ENCODE results near the gene CD79A. TPM values are rescaled to one million over a fixed set of nuclear protein-coding genes. Genes with fewer than 3 reads are reported as not detected.

CD79A gene
- total and polyA plus RNA-seq, 7 donors, result 1.8 to 169 (median 3.6) TPM; not detected in 4

GRCh38 chr19:41844601-41845000, 32.5 kb upstream of the CD79A start, which contains the start of gene LYPD4:
TSS of gene LYPD4 (minus strand) at chr19:41844683. CDS start at chr19:41839285, 5,398 bp downstream.
- Histone ChIP-seq H3K9me3 (peaks cover 0 to 5% (median 0%) of the 10 kb centered on the region in 4 donors), H3K27me3 (peaks cover 0 to 20% (median 0%) of the 10 kb centered on the region in 3 donors), H3K27ac (no peak within 1 kb of the TSS), H3K4me1 (no peaks in the 10 kb centered on the region), H3K36me3 (no peaks in the 10 kb centered on the region), H3K4me3 (no peak within 1 kb of the TSS)
- WGBS, 2 donors, result 80 to 81% methylated on average over 30 of the region's 30 CpGs
- no peak for DNase-seq
- intact Hi-C loops (cut with DNase I), result no loop called here
- TF ChIP-seq, protein P1, sequence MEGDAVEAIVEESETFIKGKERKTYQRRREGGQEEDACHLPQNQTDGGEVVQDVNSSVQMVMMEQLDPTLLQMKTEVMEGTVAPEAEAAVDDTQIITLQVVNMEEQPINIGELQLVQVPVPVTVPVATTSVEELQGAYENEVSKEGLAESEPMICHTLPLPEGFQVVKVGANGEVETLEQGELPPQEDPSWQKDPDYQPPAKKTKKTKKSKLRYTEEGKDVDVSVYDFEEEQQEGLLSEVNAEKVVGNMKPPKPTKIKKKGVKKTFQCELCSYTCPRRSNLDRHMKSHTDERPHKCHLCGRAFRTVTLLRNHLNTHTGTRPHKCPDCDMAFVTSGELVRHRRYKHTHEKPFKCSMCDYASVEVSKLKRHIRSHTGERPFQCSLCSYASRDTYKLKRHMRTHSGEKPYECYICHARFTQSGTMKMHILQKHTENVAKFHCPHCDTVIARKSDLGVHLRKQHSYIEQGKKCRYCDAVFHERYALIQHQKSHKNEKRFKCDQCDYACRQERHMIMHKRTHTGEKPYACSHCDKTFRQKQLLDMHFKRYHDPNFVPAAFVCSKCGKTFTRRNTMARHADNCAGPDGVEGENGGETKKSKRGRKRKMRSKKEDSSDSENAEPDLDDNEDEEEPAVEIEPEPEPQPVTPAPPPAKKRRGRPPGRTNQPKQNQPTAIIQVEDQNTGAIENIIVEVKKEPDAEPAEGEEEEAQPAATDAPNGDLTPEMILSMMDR (IDR thresholded peaks at IDR 0.05), result no peak
- no peak for TF ChIP-seq EP300 (IDR thresholded peaks at IDR 0.05)
- TF ChIP-seq POLR2AphosphoS5 (IDR thresholded peaks at IDR 0.05), result no peak
- TF ChIP-seq POLR2A (IDR thresholded peaks at IDR 0.05), result no peak

DNA sequence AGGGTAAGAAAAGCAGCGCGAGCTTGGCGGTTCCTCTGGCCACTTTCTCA, 32.3 kb upstream of the CD79A start, which contains the start of gene DMRTC2:
Gene DMRTC2 (plus strand): TSS at position 42 of the 50 bp plus-strand sequence. CDS start 2,387 bp downstream, outside the sequence.
- Histone ChIP-seq H3K4me1 (no peaks in the 10 kb centered on the region), H3K36me3 (no peaks in the 10 kb centered on the region), H3K27ac (no peak within 1 kb of the TSS), H3K4me3 (no peak within 1 kb of the TSS), H3K9me3 (peaks cover 0 to 5% (median 0%) of the 10 kb centered on the region in 4 donors), H3K27me3 (peaks cover 0 to 20% (median 0%) of the 10 kb centered on the region in 3 donors)
- TF ChIP-seq EP300 (IDR thresholded peaks at IDR 0.05), result no peak
- no peak for TF ChIP-seq POLR2A (IDR thresholded peaks at IDR 0.05)
- TF ChIP-seq, protein P1 (IDR thresholded peaks at IDR 0.05), result no peak
- no peak for TF ChIP-seq POLR2AphosphoS5 (IDR thresholded peaks at IDR 0.05)
- intact Hi-C loops (cut with DNase I), result no loop called here
- DNase-seq, result no peak
- WGBS, 2 donors, result 96 to 98% methylated on average over 3 of the region's 3 CpGs

DNA sequence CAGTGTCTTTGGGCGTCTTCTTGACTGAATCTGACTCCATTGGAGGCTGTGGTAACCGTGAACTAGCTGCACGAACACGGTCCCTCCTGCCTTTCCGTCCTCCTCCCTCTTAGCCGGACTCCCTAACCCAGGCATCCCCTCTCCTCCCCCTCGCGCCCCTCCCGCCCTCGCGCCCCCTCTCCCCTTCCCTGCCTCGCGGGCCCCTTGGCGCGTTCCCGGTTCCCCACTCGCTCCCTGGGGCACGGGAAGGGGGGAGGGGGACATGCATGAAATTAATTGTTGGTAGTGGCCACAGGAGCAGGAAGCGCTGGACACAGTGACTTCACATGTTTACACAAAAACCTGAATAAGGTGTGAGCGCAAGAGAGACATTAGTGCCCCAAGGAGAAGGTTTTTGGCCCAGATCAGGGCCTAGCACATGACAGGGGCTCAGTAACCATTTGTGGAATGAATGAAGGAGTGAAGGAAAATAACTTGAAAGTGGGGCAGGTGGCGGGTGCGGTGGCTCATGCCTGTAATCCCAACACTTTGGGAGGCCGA, 32.0 kb upstream of the CD79A start:
- Histone ChIP-seq H3K9me3 (peaks cover 0 to 5% (median 0%) of the 10 kb centered on the region in 4 donors), H3K4me1 (no peaks in the 10 kb centered on the region), H3K36me3 (no peaks in the 10 kb centered on the region), H3K27ac (no peak overlapping the region), H3K27me3 (peaks cover 0 to 19% (median 0%) of the 10 kb centered on the region in 3 donors), H3K4me3 (no peak overlapping the region)
- intact Hi-C loops (cut with DNase I), result no loop called here
- TF ChIP-seq, protein P1 (IDR thresholded peaks at IDR 0.05), result no peak
- no peak for TF ChIP-seq POLR2A (IDR thresholded peaks at IDR 0.05)
- TF ChIP-seq EP300 (IDR thresholded peaks at IDR 0.05), result no peak
- no peak for TF ChIP-seq POLR2AphosphoS5 (IDR thresholded peaks at IDR 0.05)
- whole genome bisulfite sequencing, 2 donors, result 91 to 92% methylated on average over 23 of the region's 23 CpGs
- no peak for DNase-seq

DNA sequence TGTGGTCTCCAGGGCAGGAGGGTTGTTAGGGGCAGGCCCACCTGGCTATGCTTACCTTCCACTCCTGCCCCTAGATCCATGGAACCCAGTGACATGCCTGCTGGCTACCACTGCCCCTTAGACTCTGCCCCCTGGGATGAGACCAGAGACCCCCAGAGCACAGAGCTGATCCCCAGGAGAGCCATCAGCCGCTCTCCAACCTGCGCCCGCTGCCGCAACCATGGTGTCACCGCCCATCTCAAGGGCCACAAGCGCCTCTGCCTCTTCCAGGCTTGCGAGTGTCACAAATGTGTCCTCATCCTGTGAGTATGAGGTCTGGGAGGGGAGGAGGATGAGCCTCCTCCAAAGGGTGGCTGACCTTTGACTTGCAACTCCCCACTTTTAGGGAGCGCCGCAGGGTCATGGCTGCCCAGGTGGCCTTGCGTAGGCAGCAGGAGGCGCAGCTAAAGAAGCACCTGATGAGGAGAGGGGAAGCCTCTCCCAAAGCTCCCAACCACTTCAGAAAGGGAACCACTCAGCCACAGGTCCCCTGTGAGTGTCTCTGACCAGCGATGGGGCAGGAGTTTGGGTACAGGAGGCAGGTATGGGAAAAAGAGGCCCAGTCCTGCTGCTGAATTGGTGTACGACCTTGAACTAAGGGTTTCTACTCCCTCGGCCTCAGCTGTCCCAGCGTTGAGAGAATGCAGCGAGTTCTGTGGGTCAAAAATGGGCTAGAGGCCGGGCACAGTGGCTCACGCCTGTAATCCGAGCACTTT, 29.6 kb upstream of the CD79A start:
- TF ChIP-seq POLR2AphosphoS5 (IDR thresholded peaks at IDR 0.05) (no peak), EP300 (IDR thresholded peaks at IDR 0.05) (no peak), POLR2A (IDR thresholded peaks at IDR 0.05) (no peak)
- TF ChIP-seq, protein P1 (IDR thresholded peaks at IDR 0.05), result no peak

More for the DNA sequence above, 29.6 kb upstream of the CD79A start:
- Histone ChIP-seq H3K4me1 (no peaks in the 10 kb centered on the region), H3K27ac (no peak overlapping the region), H3K36me3 (no peaks in the 10 kb centered on the region), H3K9me3 (peaks cover 0 to 5% (median 0%) of the 10 kb centered on the region in 4 donors), H3K4me3 (no peak overlapping the region), H3K27me3 (no peaks in the 10 kb centered on the region)
- intact Hi-C loops (cut with DNase I), result no loop called here
- DNase-seq, result no peak
- 91 to 92% methylated on average over 19 of the region's 19 CpGs for WGBS, 2 donors

Measured in sigmoid colon (tissue), 7 donors.